ENCODE measurements around the gene KRT6C. TPM values are rescaled to one million over a fixed set of nuclear protein-coding genes. Genes with fewer than 3 reads are reported as not detected.
"Not testable (repeated sequence)": the region's sequence is repeated elsewhere in the genome, so short reads cannot be mapped to it uniquely, and the experiment has no call there.

The KRT6C gene
- total and polyA plus RNA-seq, 4 experiments from 2014 or later, result not detected

DNA sequence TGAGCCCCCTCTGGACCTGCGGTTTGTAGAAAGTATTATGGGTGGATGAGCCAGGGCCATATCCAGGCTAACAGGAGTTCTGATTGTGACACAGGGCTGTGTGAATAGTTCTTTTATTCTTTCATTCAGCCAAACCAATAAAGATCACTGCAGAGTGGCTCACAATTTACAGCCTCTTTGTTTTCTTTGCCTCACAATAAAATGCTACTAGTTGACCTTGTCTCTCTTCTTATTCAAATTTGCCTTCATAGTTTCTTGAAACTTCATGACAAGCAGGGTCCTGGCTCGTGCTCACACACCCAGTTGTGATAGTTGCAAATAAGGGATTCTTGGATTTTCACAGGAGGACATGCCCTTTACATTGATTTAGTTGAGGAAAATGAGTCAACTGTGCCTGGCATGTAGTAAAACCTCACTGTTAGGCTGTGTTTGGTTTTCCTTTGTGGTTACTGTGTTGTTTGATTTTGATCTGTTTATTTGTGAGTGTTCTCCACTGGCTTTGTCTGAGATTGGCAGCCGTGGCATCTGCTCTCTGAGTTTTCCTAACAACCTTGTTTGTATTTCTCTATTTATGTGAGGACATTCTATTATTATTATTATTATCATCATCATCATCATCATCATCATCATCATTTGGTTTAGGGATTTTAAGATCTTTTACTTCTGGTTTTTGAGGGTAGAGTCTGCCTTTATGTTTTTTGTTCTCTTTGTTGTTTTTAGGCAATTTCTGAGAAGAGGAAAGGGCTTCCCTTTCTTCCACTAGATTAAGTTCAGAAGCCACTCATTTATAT lies 19.0 kb downstream of the KRT6C start:
- Histone ChIP-seq H3K4me1 (ENCODE audit: insufficient read depth, low read length) (no peaks in the 10 kb centered on the region), H3K27me3 (ENCODE audit: insufficient read depth, low read length) (no peaks in the 10 kb centered on the region), H3K27ac (ENCODE audit: low read depth, low read length) (no peak overlapping the region), H3K4me3 (ENCODE audit: low read length in 2 of 2) (no peak overlapping the region), H3K36me3 (ENCODE audit: insufficient read depth, low read length) (no peaks in the 10 kb centered on the region), H3K9me3 (ENCODE audit: control insufficient read depth in 1 of 2, low read length in 2 of 2) (no peaks in the 10 kb centered on the region)
- intact Hi-C loops (cut with micrococcal nuclease), result no loop called here
- CTCF ChIA-PET (ENCODE audit: partially characterized antibody), result no interaction called here
- no peak overlapping the region for H3K4me3 Mint-ChIP-seq
- POLR2A ChIA-PET (ENCODE audit: partially characterized antibody), result no interaction called here
- peaks cover 0 to 8% (median 3%) of the 10 kb centered on the region in 4 donors for H3K4me1 Mint-ChIP-seq
- DNase-seq, result no peak
- H3K36me3 Mint-ChIP-seq, result no peaks in the 10 kb centered on the region
- H3K9me3 Mint-ChIP-seq, result no peaks in the 10 kb centered on the region
- peak overlapping the region in 1 of 7 donors; percentile 1 for H3K27ac Mint-ChIP-seq
- H3K27me3 Mint-ChIP-seq, result peaks cover 6 to 7% of the 10 kb centered on the region in 2 donors

DNA sequence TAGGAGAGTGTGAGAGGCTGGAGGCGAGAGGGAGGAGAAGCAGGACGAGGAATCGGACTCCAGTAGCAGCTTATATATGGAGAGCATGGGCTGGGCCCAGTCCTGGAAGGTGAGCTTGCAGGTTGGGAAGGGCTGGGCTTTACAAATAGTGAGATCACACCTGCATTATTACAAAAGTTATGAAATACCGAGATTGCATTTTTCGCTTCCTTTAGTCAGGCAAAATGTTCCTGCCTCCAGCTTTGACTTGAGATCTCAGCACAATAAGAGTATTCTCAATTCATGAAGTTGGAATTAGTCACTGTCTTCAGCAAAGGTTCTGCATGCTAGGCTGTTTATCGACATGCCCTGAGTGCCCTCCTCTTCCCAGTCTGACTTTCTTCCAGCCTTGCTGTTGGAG lies 21.5 kb downstream of the KRT6C start, which contains the start of gene KRT6B:
Gene KRT6B (minus strand): TSS at position 46 of the 400 bp plus-strand sequence. CDS start 68 bp downstream, outside the sequence.
- no peaks in the 10 kb centered on the region for H3K9me3 Mint-ChIP-seq
- H3K4me1 Mint-ChIP-seq, result peaks cover 0 to 13% (median 5%) of the 10 kb centered on the region in 4 donors
- H3K4me3 Mint-ChIP-seq, result no peak within 1 kb of the TSS
- no peak for DNase-seq
- Histone ChIP-seq H3K27ac (ENCODE audit: low read depth, low read length) (no peak within 1 kb of the TSS), H3K4me3 (ENCODE audit: low read length in 2 of 2) (no peak within 1 kb of the TSS), H3K36me3 (ENCODE audit: insufficient read depth, low read length) (no peaks in the 10 kb centered on the region), H3K27me3 (ENCODE audit: insufficient read depth, low read length) (no peaks in the 10 kb centered on the region), H3K4me1 (ENCODE audit: insufficient read depth, low read length) (no peaks in the 10 kb centered on the region), H3K9me3 (ENCODE audit: control insufficient read depth in 1 of 2, low read length in 2 of 2) (no peaks in the 10 kb centered on the region)
- peaks cover 2 to 6% of the 10 kb centered on the region in 2 donors for H3K27me3 Mint-ChIP-seq
- ChIA-PET CTCF (ENCODE audit: partially characterized antibody) (no interaction called here), POLR2A (ENCODE audit: partially characterized antibody) (no interaction called here)
- H3K27ac Mint-ChIP-seq, result no peak within 1 kb of the TSS
- intact Hi-C loops (cut with micrococcal nuclease), result no loop called here
- H3K36me3 Mint-ChIP-seq, result no peaks in the 10 kb centered on the region

GRCh38 chr12:52448228-52448627 lies 25.4 kb downstream of the KRT6C start:
- Mint-ChIP-seq H3K36me3 (no peaks in the 10 kb centered on the region), H3K27ac (no peak overlapping the region), H3K4me3 (no peak overlapping the region), H3K4me1 (peaks cover 0 to 5% (median 1%) of the 10 kb centered on the region in 4 donors), H3K9me3 (no peaks in the 10 kb centered on the region), H3K27me3 (peaks cover 5 to 17% of the 10 kb centered on the region in 2 donors)
- H3K27me3 ChIP-seq (ENCODE audit: insufficient read depth, low read length), result no peaks in the 10 kb centered on the region
- POLR2A ChIA-PET (ENCODE audit: partially characterized antibody), result no interaction called here
- no peak overlapping the region for H3K27ac ChIP-seq (ENCODE audit: low read depth, low read length)
- no peak overlapping the region for H3K4me3 ChIP-seq (ENCODE audit: low read length in 2 of 2)
- H3K9me3 ChIP-seq (ENCODE audit: control insufficient read depth in 1 of 2, low read length in 2 of 2), result no peaks in the 10 kb centered on the region
- no peaks in the 10 kb centered on the region for H3K36me3 ChIP-seq (ENCODE audit: insufficient read depth, low read length)
- no peak for DNase-seq
- CTCF ChIA-PET (ENCODE audit: partially characterized antibody), result no interaction called here
- intact Hi-C loops (cut with micrococcal nuclease), result no loop called here
- no peaks in the 10 kb centered on the region for H3K4me1 ChIP-seq (ENCODE audit: insufficient read depth, low read length)

DNA sequence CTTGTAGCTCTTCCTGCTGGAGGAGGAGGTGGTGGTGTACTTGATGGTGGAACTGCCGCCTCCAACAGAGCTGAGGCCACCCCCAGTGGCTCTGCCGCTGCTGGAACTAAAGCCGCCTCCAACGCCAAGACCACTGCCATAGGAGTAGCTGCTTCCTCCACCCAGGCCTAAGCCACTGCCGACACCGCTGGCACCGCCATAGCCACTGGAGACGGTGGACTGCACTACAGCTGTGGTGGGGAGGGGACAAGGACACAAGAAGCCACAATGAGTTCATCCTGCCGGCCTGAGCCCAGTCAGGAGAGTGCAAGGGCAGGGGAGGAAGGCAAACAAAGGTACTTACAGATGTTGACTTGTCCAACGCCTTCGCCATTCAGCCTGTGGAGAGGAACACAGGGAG lies 26.4 kb downstream of the KRT6C start:
- H3K4me1 Mint-ChIP-seq; POLR2A ChIA-PET (ENCODE audit: partially characterized antibody); H3K4me1 ChIP-seq (ENCODE audit: insufficient read depth, low read length); H3K4me3 Mint-ChIP-seq; H3K9me3 ChIP-seq (ENCODE audit: control insufficient read depth in 1 of 2, low read length in 2 of 2); H3K27ac Mint-ChIP-seq; intact Hi-C loops (cut with micrococcal nuclease); H3K36me3 ChIP-seq (ENCODE audit: insufficient read depth, low read length); H3K27me3 ChIP-seq (ENCODE audit: insufficient read depth, low read length); CTCF ChIA-PET (ENCODE audit: partially characterized antibody); H3K4me3 ChIP-seq (ENCODE audit: low read length in 2 of 2); H3K36me3 Mint-ChIP-seq; H3K27ac ChIP-seq (ENCODE audit: low read depth, low read length); DNase-seq; H3K9me3 Mint-ChIP-seq: not testable (repeated sequence)
- peaks cover 6 to 25% of the 10 kb centered on the region in 2 donors for H3K27me3 Mint-ChIP-seq

- H3K27me3 ChIP-seq (ENCODE audit: insufficient read depth, low read length), result no peaks in the 10 kb centered on the region
- ChIA-PET CTCF (ENCODE audit: partially characterized antibody) (no interaction called here), POLR2A (ENCODE audit: partially characterized antibody) (no interaction called here)
- no peaks in the 10 kb centered on the region for H3K36me3 ChIP-seq (ENCODE audit: insufficient read depth, low read length)
- H3K4me3 Mint-ChIP-seq, result no peak overlapping the region
- H3K4me1 ChIP-seq (ENCODE audit: insufficient read depth, low read length), result no peaks in the 10 kb centered on the region
- no peaks in the 10 kb centered on the region for H3K36me3 Mint-ChIP-seq
- intact Hi-C loops (cut with micrococcal nuclease), result no loop called here
- peaks cover 0 to 5% (median 1%) of the 10 kb centered on the region in 4 donors for H3K4me1 Mint-ChIP-seq
- no peaks in the 10 kb centered on the region for H3K9me3 ChIP-seq (ENCODE audit: control insufficient read depth in 1 of 2, low read length in 2 of 2)
- H3K27ac Mint-ChIP-seq, result peak overlapping the region in 1 of 7 donors; percentile 25
- H3K27ac ChIP-seq (ENCODE audit: low read depth, low read length), result no peak overlapping the region
- no peak overlapping the region for H3K4me3 ChIP-seq (ENCODE audit: low read length in 2 of 2)
- H3K9me3 Mint-ChIP-seq, result no peaks in the 10 kb centered on the region
- peaks cover 8 to 28% of the 10 kb centered on the region in 2 donors for H3K27me3 Mint-ChIP-seq
- no peak for DNase-seq
Observed at GRCh38 chr12:52446367-52447045, 27.1 kb downstream of the KRT6C start.

- no peak for DNase-seq
- H3K27ac ChIP-seq (ENCODE audit: low read depth, low read length), result no peak overlapping the region
- no peak overlapping the region for H3K4me3 Mint-ChIP-seq
- H3K4me3 ChIP-seq (ENCODE audit: low read length in 2 of 2), result no peak overlapping the region
- H3K9me3 Mint-ChIP-seq, result no peaks in the 10 kb centered on the region
- no peaks in the 10 kb centered on the region for H3K9me3 ChIP-seq (ENCODE audit: control insufficient read depth in 1 of 2, low read length in 2 of 2)
- no peaks in the 10 kb centered on the region for H3K36me3 Mint-ChIP-seq
- intact Hi-C loops (cut with micrococcal nuclease), result no loop called here
- no peaks in the 10 kb centered on the region for H3K27me3 ChIP-seq (ENCODE audit: insufficient read depth, low read length)
- H3K27ac Mint-ChIP-seq, result no peak overlapping the region
- H3K4me1 Mint-ChIP-seq, result peaks cover 0 to 5% (median 1%) of the 10 kb centered on the region in 4 donors
- peaks cover 10 to 34% of the 10 kb centered on the region in 2 donors for H3K27me3 Mint-ChIP-seq
- CTCF ChIA-PET (ENCODE audit: partially characterized antibody), result no interaction called here
- H3K4me1 ChIP-seq (ENCODE audit: insufficient read depth, low read length), result no peaks in the 10 kb centered on the region
- POLR2A ChIA-PET (ENCODE audit: partially characterized antibody), result no interaction called here
- H3K36me3 ChIP-seq (ENCODE audit: insufficient read depth, low read length), result no peaks in the 10 kb centered on the region
Observed at GRCh38 chr12:52445876-52446275, 27.7 kb downstream of the KRT6C start.

DNA sequence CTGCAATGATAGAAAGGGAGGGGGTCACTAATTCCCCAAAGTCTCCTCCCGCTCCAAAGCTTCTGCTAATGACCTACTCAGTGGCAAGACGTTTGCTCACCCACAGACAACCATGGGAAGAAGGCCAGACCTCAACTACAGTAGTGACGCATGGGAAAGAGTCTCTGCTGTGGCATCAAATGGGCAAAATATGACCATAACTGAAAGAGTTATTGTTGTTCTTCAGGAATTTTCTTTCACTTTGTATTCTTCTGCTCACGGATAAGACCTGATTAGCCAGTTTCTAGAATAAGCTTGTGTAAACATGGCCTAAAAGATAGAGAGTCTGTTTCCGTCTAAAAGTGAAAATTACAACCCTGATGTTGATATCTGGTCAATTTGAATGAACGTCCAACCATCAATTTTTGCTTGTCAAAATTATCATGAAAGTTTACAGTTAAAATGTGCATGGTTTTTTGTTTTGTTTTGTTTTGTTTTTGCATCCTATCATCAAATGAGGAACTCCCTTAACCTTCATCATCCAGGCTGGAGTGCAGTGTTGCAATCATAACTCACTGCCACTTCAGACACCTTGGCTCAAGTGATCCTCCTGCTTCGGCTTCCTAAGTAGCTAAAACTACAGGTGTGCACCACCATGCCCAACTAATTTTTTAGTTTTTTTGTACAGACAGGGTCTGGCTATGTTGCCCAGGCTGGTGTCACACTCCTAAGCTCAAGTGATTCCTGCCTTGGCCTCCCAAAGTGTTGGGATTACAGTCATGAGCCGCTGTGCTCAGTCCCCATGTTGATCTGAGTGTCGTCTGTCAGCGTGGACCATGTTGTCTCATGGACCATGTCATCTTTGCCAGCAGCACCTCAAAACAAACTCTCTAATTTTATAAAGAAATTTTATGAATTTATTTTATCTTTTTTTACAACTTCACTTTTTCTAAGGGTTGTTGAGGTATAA lies 28.7 kb downstream of the KRT6C start:
- no peaks in the 10 kb centered on the region for H3K36me3 Mint-ChIP-seq
- H3K4me1 Mint-ChIP-seq, result peaks cover 0 to 5% (median 1%) of the 10 kb centered on the region in 4 donors
- Histone ChIP-seq H3K9me3 (ENCODE audit: control insufficient read depth in 1 of 2, low read length in 2 of 2) (no peaks in the 10 kb centered on the region), H3K4me3 (ENCODE audit: low read length in 2 of 2) (no peak overlapping the region), H3K36me3 (ENCODE audit: insufficient read depth, low read length) (no peaks in the 10 kb centered on the region), H3K4me1 (ENCODE audit: insufficient read depth, low read length) (no peaks in the 10 kb centered on the region), H3K27me3 (ENCODE audit: insufficient read depth, low read length) (no peaks in the 10 kb centered on the region), H3K27ac (ENCODE audit: low read depth, low read length) (no peak overlapping the region)
- H3K27ac Mint-ChIP-seq, result no peak overlapping the region
- ChIA-PET POLR2A (ENCODE audit: partially characterized antibody) (no interaction called here), CTCF (ENCODE audit: partially characterized antibody) (no interaction called here)
- peaks cover 14 to 38% of the 10 kb centered on the region in 2 donors for H3K27me3 Mint-ChIP-seq
- no peak overlapping the region for H3K4me3 Mint-ChIP-seq
- intact Hi-C loops (cut with micrococcal nuclease), result no loop called here
- DNase-seq, result no peak
- no peaks in the 10 kb centered on the region for H3K9me3 Mint-ChIP-seq

Data from CD4-positive, alpha-beta memory T cell (primary cell).